Measurements from ENCODE around the gene SPA17. TPM values are rescaled to one million over a fixed set of nuclear protein-coding genes. Genes with fewer than 3 reads are reported as not detected.

Gene SPA17
- total RNA-seq, 8 experiments from 2014 or later, result 13.7 to 71.4 (median 20.1) TPM

- Histone ChIP-seq H3K27ac (no peak overlapping the region), H3K4me3 (no peak overlapping the region), H3K4me1 (replicated peaks in 1 of 2) (no peaks in the 10 kb centered on the region)
- WGBS, 10 experiments, result 12 to 66% (median 35%) methylated on average over 1 to 3 of the region's 3 CpGs; no CpG with 5 or more reads in 2 of the 10 experiments
- in situ Hi-C loops (cut with MboI; ENCODE audit: low pct_unique_long_range_greater_than_20kb in 2 of 9, low sequenced_read_pairs in 9 of 9, unreplicated experiment in 9 of 9), result loop anchor here in 1 of 9 experiments (25.0 kb wide), 1 partner anchor 193 kb away; no protein-coding TSS in a partner anchor
- ATAC-seq (replicated peaks in 6 of 8), result peak in 7 of 8 experiments; percentile 46 to 85 (median 61)
These were observed 29.9 kb upstream of the SPA17 start for GRCh38 chr11:124643605-124644425.

GRCh38 chr11:124644426-124645280 lies 29.1 kb upstream of the SPA17 start:
- H3K4me1 ChIP-seq (replicated peaks in 1 of 2), result no peaks in the 10 kb centered on the region
- in situ Hi-C loops (cut with MboI; ENCODE audit: low pct_unique_long_range_greater_than_20kb in 2 of 9, low sequenced_read_pairs in 9 of 9, unreplicated experiment in 9 of 9), result loop anchor here in 1 of 9 experiments (25.0 kb wide), 1 partner anchor 193 kb away; no protein-coding TSS in a partner anchor
- H3K27ac ChIP-seq, result no peak overlapping the region
- peak; percentile 67 to 95 (median 83) for ATAC-seq (replicated peaks in 6 of 8)
- 0 to 42% (median 12%) methylated on average over 3 to 16 of the region's 16 CpGs for WGBS, 10 experiments
- no peak overlapping the region for H3K4me3 ChIP-seq

DNA sequence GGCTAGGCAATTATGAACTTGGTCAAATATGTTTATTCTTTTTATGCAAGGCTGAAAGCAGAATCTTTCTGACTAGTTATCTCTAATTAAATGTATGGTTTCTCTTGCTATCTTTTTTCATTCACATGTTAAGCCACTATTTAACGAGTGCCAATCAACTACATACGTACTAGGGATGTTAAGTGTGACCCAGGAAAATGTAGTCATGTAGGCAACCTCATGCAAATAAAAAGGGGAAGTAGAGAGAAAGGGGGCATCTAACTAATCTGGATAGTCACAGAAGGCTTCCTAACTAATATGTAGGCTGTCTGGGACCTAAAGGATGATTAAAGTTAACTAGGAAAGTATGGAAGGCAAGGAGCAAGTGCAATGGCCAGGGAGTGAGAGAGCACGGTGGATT lies 27.6 kb upstream of the SPA17 start:
- no peak overlapping the region for H3K4me3 ChIP-seq
- 74 to 100% (median 90%) methylated on average over 1 to 3 of the region's 3 CpGs; no CpG with 5 or more reads in 2 of the 10 experiments for WGBS, 10 experiments
- no peak for ATAC-seq (replicated peaks in 6 of 8)

GRCh38 chr11:124648610-124649009 lies 25.1 kb upstream of the SPA17 start:
- H3K4me1 ChIP-seq (replicated peaks in 1 of 2), result no peaks in the 10 kb centered on the region
- H3K27ac ChIP-seq, result no peak overlapping the region
- 45 to 75% (median 60%) methylated on average over 2 to 6 of the region's 6 CpGs; no CpG with 5 or more reads in 3 of the 10 experiments for WGBS, 10 experiments
- in situ Hi-C loops (cut with MboI; ENCODE audit: low pct_unique_long_range_greater_than_20kb in 2 of 9, low sequenced_read_pairs in 9 of 9, unreplicated experiment in 9 of 9), result loop anchor here in 1 of 9 experiments (25.0 kb wide), 1 partner anchor 189 kb away; no protein-coding TSS in a partner anchor
- no peak for ATAC-seq (replicated peaks in 6 of 8)
- H3K4me3 ChIP-seq, result no peak overlapping the region

More for the DNA sequence above, 27.6 kb upstream of the SPA17 start:
- H3K27ac ChIP-seq, result no peak overlapping the region
- no peaks in the 10 kb centered on the region for H3K4me1 ChIP-seq (replicated peaks in 1 of 2)
- in situ Hi-C loops (cut with MboI; ENCODE audit: low pct_unique_long_range_greater_than_20kb in 2 of 9, low sequenced_read_pairs in 9 of 9, unreplicated experiment in 9 of 9), result loop anchor here in 1 of 9 experiments (25.0 kb wide), 1 partner anchor 191 kb away; no protein-coding TSS in a partner anchor

DNA sequence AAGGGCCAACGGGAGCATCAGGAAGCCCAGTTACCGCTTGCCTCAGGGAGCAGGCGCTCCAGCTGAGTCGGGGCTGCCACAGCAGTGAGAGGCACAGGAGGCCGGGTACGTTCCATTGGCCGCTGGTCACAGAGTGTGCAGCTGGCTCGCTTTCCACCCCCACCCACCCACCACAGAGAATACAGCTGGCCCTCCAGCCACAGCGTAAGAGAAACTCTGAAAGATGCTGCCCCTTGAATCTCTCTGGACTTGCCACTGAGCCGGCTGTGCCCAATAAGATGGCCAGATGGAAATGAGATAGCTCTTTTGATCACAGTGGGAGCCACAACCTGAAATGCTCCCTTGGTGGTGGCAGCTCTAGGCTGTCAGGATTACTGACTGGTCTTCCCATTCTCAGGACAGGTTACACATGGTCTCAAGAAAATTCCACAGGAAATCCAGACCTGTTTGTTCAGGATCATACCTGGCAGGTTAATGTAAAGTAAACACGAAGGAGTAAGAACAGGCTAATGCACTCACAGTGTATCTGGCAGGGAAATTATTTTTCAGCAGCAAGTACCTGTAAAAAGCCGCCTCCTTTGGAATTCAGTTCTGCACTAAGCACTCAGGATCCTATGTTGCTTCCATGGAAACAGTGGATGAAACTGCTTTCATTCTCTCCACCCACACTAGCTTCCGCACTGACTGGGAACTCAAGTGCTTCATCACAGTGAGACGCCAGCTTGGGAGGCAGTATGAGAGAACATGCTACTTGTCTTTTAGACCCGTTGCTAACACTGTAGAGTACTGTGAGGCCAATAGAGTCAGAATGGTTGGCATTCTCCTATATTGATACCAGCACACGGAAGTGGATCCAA lies 16.7 kb upstream of the SPA17 start:
- in situ Hi-C loops (cut with MboI; ENCODE audit: low pct_unique_long_range_greater_than_20kb in 2 of 9, low sequenced_read_pairs in 9 of 9, unreplicated experiment in 9 of 9), result loop anchor here in 7 of 9 experiments (25.0 kb wide), 3 partner anchors 105 to 205 kb away; partner anchors contain the start of genes ESAM (in 6 of the 7), VSIG2 (in 6 of the 7) and ROBO3 (in 3 of the 7)
- peaks cover 12 to 22% of the 10 kb centered on the region in 2 donors for H3K4me1 ChIP-seq (replicated peaks in 1 of 2)
- WGBS, 10 experiments, result 0 to 100% (median 29%) methylated on average over 1 to 9 of the region's 16 CpGs
- peak overlapping the region in 1 of 5 donors; percentile 7 for H3K4me3 ChIP-seq
- no peak overlapping the region for H3K27ac ChIP-seq
- ATAC-seq (replicated peaks in 6 of 8), result peak in 7 of 8 experiments; percentile 34 to 94 (median 91)

DNA sequence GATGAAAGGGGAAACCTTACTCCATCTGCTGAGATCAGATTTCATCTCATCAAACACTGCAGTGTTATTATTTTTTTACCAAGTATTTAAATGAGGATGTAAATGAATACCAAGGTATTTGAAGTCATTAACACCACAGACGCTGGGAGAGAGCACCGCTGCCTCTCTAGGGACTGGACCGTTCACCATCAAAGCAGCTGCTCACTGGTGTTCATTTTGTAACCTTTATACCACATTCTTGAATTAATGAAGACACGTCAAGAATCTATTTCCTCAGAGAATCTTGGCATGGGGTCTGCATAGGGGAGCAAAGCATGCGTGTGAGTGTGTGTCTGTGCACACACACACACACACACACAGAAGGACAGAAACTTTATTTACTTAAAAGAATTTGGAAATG lies 15.8 kb upstream of the SPA17 start:
- in situ Hi-C loops (cut with MboI; ENCODE audit: low pct_unique_long_range_greater_than_20kb in 2 of 9, low sequenced_read_pairs in 9 of 9, unreplicated experiment in 9 of 9), result loop anchor here in 7 of 9 experiments (25.0 kb wide), 3 partner anchors 104 to 204 kb away; partner anchors contain the start of genes ESAM (in 6 of the 7), VSIG2 (in 6 of the 7) and ROBO3 (in 3 of the 7)
- WGBS, 10 experiments, result 0 to 86% (median 58%) methylated on average over 1 to 4 of the region's 5 CpGs; no CpG with 5 or more reads in 5 of the 10 experiments
- H3K4me3 ChIP-seq, result no peak overlapping the region
- no peak overlapping the region for H3K27ac ChIP-seq
- ATAC-seq (replicated peaks in 6 of 8), result peak in 4 of 8 experiments; percentile 14 to 90 (median 56)
- H3K4me1 ChIP-seq (replicated peaks in 1 of 2), result peaks cover 12 to 22% of the 10 kb centered on the region in 2 donors

- H3K4me3 ChIP-seq, result no peak overlapping the region
- no peak for ATAC-seq (replicated peaks in 6 of 8)
- 69 to 100% (median 90%) methylated on average over 1 to 3 of the region's 3 CpGs; no CpG with 5 or more reads in 1 of the 10 experiments for WGBS, 10 experiments
- H3K4me1 ChIP-seq (replicated peaks in 1 of 2), result peaks cover 12 to 22% of the 10 kb centered on the region in 2 donors
- in situ Hi-C loops (cut with MboI; ENCODE audit: low pct_unique_long_range_greater_than_20kb in 2 of 9, low sequenced_read_pairs in 9 of 9, unreplicated experiment in 9 of 9), result loop anchor here in 7 of 9 experiments (25.0 kb wide), 3 partner anchors 104 to 204 kb away; partner anchors contain the start of genes ESAM (in 6 of the 7), VSIG2 (in 6 of the 7) and ROBO3 (in 3 of the 7)
- no peak overlapping the region for H3K27ac ChIP-seq
These were observed 15.2 kb upstream of the SPA17 start for GRCh38 chr11:124658501-124658900.

DNA sequence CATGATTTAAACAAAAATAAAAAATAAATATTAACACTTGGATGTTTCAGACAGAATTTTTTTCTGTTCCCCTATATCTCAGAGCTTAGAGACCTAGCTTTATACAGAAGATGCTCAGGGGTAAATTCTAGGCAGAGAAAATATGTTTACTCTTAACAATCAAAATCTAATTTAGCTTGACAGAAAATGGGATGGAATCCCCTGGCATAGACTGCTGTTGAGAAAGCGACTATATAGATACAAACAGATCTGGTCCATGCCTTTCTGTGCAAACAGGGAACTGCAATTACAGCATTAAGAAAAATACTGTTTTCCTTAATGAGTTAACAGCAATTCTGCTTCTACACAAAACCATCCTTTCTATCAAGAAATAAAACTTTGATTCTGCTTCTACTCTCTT lies 14.7 kb upstream of the SPA17 start:
- Histone ChIP-seq H3K4me1 (replicated peaks in 1 of 2) (peaks cover 12 to 22% of the 10 kb centered on the region in 2 donors), H3K27ac (no peak overlapping the region), H3K4me3 (no peak overlapping the region)
- in situ Hi-C loops (cut with MboI; ENCODE audit: low pct_unique_long_range_greater_than_20kb in 2 of 9, low sequenced_read_pairs in 9 of 9, unreplicated experiment in 9 of 9), result loop anchor here in 7 of 9 experiments (25.0 kb wide), 3 partner anchors 103 to 203 kb away; partner anchors contain the start of genes ESAM (in 6 of the 7), VSIG2 (in 6 of the 7) and ROBO3 (in 3 of the 7)
- WGBS, 10 experiments, result 43 to 100% (median 100%) methylated on average over 1 of the region's 1 CpG; no CpG with 5 or more reads in 1 of the 10 experiments
- no peak for ATAC-seq (replicated peaks in 6 of 8)

- Histone ChIP-seq H3K4me1 (replicated peaks in 1 of 2) (peaks cover 12 to 16% of the 10 kb centered on the region in 2 donors), H3K27ac (no peak overlapping the region), H3K4me3 (no peak overlapping the region)
- in situ Hi-C loops (cut with MboI; ENCODE audit: low pct_unique_long_range_greater_than_20kb in 2 of 9, low sequenced_read_pairs in 9 of 9, unreplicated experiment in 9 of 9), result loop anchor here in 7 of 9 experiments (25.0 kb wide), 3 partner anchors 101 to 201 kb away; partner anchors contain the start of genes ESAM (in 6 of the 7), VSIG2 (in 6 of the 7) and ROBO3 (in 3 of the 7)
- ATAC-seq (replicated peaks in 6 of 8), result no peak
These were observed 12.2 kb upstream of the SPA17 start for GRCh38 chr11:124661553-124661952.

GRCh38 chr11:124662106-124662505 lies 11.6 kb upstream of the SPA17 start:
- in situ Hi-C loops (cut with MboI; ENCODE audit: low pct_unique_long_range_greater_than_20kb in 2 of 9, low sequenced_read_pairs in 9 of 9, unreplicated experiment in 9 of 9), result loop anchor here in 7 of 9 experiments (25.0 kb wide), 3 partner anchors 100 to 200 kb away; partner anchors contain the start of genes ESAM (in 6 of the 7), VSIG2 (in 6 of the 7) and ROBO3 (in 3 of the 7)
- Histone ChIP-seq H3K27ac (no peak overlapping the region), H3K4me1 (replicated peaks in 1 of 2) (peaks cover 9 to 11% of the 10 kb centered on the region in 2 donors), H3K4me3 (no peak overlapping the region)
- 65 to 100% (median 83%) methylated on average over 2 to 4 of the region's 4 CpGs; no CpG with 5 or more reads in 2 of the 10 experiments for WGBS, 10 experiments
- no peak for ATAC-seq (replicated peaks in 6 of 8)

DNA sequence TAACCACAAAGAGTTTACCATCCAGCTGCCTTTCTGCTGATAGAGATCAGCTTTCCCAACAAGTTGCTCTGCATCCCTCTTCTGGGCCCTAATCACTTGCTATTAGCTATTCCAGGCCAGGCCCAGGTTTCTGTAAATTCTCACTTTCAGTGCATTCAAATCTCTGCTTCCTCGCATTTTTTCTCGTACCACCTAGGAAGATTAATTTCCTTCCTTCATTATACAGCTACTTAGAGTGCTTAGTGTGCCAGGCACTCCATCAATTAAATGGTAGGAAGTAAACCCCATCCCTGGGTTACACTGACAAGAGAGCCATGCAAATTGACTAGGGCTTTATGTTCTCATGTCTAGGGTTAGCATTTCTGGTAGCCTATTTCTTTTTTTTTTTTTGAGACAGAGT lies 9.8 kb upstream of the SPA17 start:
- Histone ChIP-seq H3K4me1 (replicated peaks in 1 of 2) (no peaks in the 10 kb centered on the region), H3K27ac (no peak overlapping the region), H3K4me3 (no peak overlapping the region)
- 73 to 100% (median 86%) methylated on average over 1 to 2 of the region's 2 CpGs; no CpG with 5 or more reads in 2 of the 10 experiments for WGBS, 10 experiments
- ATAC-seq (replicated peaks in 6 of 8), result peak in 1 of 8 experiments; percentile 55
- in situ Hi-C loops (cut with MboI; ENCODE audit: low pct_unique_long_range_greater_than_20kb in 2 of 9, low sequenced_read_pairs in 9 of 9, unreplicated experiment in 9 of 9), result loop anchor here in 7 of 9 experiments (25.0 kb wide), 3 partner anchors 98 to 198 kb away; partner anchors contain the start of genes ESAM (in 6 of the 7), VSIG2 (in 6 of the 7) and ROBO3 (in 3 of the 7)

All from motor neuron (in vitro differentiated cells).